PC-3 (cell line): ENCODE measurements around the gene WDR91. TPM values are rescaled to one million over a fixed set of nuclear protein-coding genes. Genes with fewer than 3 reads are reported as not detected.

Experiments used
- ATAC-seq: fragments of 200-7000 bp; cut with Tn5 transposase; 2 replicates; pipeline ENCODE4 v1.9.1; 2020; ENCODE audit warnings: mild to moderate bottlenecking, moderate library complexity
- BruUV-seq: library from RNA; stranded (reverse); fragments of 400-500 nt; replicated peaks from 2 replicates; lab custom pipeline; 2021; lab: Mats Ljungman, UMichigan
- CTCF ChIA-PET: fragments of 300-600 bp; sonication (Branson Sonifier 250); formaldehyde crosslinking; loops from one replicate; lab custom pipeline; 2022; ENCODE audit warnings: antibody characterized with exemption; lab: Charles Lee
- POLR2A ChIA-PET: fragments of 300-600 bp; sonication (Branson Sonifier 250); formaldehyde crosslinking; loops from one replicate; lab custom pipeline; 2022; ENCODE audit warnings: antibody characterized with exemption; ENCODE audit not compliant: unreplicated experiment; lab: Charles Lee
- DNase-seq: peaks from one replicate; pipeline ENCODE4 v3.0.0-alpha.2; 2015
- H2AFZ ChIP-seq: fragments of 300-600 bp; sonication (generic); 2 replicates; pipeline ENCODE4 v1.6.0; 2016; ENCODE audit warnings: antibody characterized with exemption, low read length
- H3F3A ChIP-seq: fragments of 300-600 bp; sonication (generic); one replicate; pipeline ENCODE4 v1.6.0; 2017; ENCODE audit warnings: antibody characterized with exemption, low read length, control low read depth, mild to moderate bottlenecking; ENCODE audit not compliant: unreplicated experiment
- H3K27ac ChIP-seq: fragments of 300-600 bp; sonication (generic); 2 replicates; pipeline ENCODE4 v1.5.1; 2016; ENCODE audit warnings: mild to moderate bottlenecking, low read length
- H3K27me3 ChIP-seq: fragments of 300-600 bp; sonication (generic); 2 replicates; pipeline ENCODE4 v1.6.1; 2016; ENCODE audit warnings: low read length, mixed read lengths
- H3K36me3 ChIP-seq: fragments of 300-600 bp; sonication (generic); 2 replicates; pipeline ENCODE4 v1.6.1; 2016; ENCODE audit warnings: low read depth, mixed run types, low read length, mixed read lengths
- H3K4me1 ChIP-seq: fragments of 300-600 bp; sonication (generic); 2 replicates; pipeline ENCODE4 v1.5.1; 2016; ENCODE audit warnings: low read length; ENCODE audit not compliant: insufficient read depth
- H3K4me2 ChIP-seq: fragments of 300-600 bp; sonication (generic); 2 replicates; pipeline ENCODE4 v1.6.0; 2016; ENCODE audit warnings: low read length
- H3K4me3 ChIP-seq: fragments of 300-600 bp; sonication (generic); 2 replicates; pipeline ENCODE4 v1.5.1; 2016; ENCODE audit warnings: mild to moderate bottlenecking, low read length, mixed read lengths
- H3K79me2 ChIP-seq: fragments of 300-600 bp; sonication (generic); 2 replicates; pipeline ENCODE4 v1.6.1; 2017; ENCODE audit warnings: low read length, mixed read lengths
- H3K9ac ChIP-seq: fragments of 300-600 bp; sonication (generic); 2 replicates; pipeline ENCODE4 v1.6.0; 2016; ENCODE audit warnings: mild to moderate bottlenecking, low read length
- H3K9me2 ChIP-seq: fragments of 300-600 bp; sonication (generic); replicated peaks from 2 replicates; pipeline ENCODE4 v1.6.1; 2016; ENCODE audit warnings: mixed run types, low read length, mixed read lengths
- H3K9me3 ChIP-seq: fragments of 300-600 bp; sonication (generic); 2 replicates; pipeline ENCODE4 v1.6.1; 2016; ENCODE audit warnings: low read length, mixed read lengths
- H4K20me1 ChIP-seq: fragments of 300-600 bp; sonication (generic); 2 replicates; pipeline ENCODE4 v1.6.1; 2016; ENCODE audit warnings: low read length, mixed read lengths
- EZH2 ChIP-seq: fragments of 300-600 bp; sonication (generic); IDR thresholded peaks from one replicate; pipeline ENCODE4 v1.6.1; 2017; ENCODE audit warnings: antibody characterized with exemption, mild to moderate bottlenecking, low read length; ENCODE audit not compliant: unreplicated experiment
- EZH2phosphoT487 ChIP-seq: fragments of 300-600 bp; sonication (generic); IDR thresholded peaks from 2 replicates; pipeline ENCODE4 v1.6.1; 2018; ENCODE audit warnings: mild to moderate bottlenecking, antibody characterized with exemption, low read length, borderline replicate concordance
- intact Hi-C: fragments of 100-400 bp; cut with micrococcal nuclease; formaldehyde crosslinking; loops from 2 replicates; pipeline ENCODE4 v1.9.0; 2023
- total RNA-seq: library from RNA; depleted of rRNA; stranded (reverse); fragments of >200 nt; gene quantifications from 2 replicates; pipeline ENCODE4 v1.2.3, GENCODE V29; 2014
- TF ChIP-seq, protein P1 (sequence below): fragments of 300-600 bp; sonication (generic); conservative IDR thresholded peaks from 2 replicates; pipeline ENCODE4 v1.5.1; 2017; ENCODE audit warnings: antibody characterized with exemption, low read depth, mild to moderate bottlenecking, low read length

Gene WDR91
- total RNA-seq, 1 experiment from 2014 or later, result 12.3 TPM

DNA sequence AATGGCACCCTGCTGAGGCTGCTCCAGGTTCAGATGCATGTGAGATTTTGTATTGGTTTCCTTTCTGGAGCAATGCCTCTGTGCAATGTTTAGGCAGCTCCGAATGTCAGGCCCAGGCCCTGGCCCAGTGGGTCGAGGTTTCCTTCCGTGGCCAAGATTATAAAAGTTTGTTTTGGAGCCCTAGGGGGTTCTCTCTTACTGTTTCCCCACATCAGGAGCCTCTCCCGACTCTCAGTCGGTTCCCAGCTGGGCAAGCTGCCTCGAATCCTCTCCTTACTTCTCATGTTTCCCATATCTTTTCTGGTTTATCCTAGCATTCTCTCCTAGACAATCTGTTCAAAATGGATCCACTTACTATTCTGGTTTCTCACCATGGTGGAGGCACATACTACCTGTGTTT is 52.5 kb downstream of the WDR91 start:
- no TSS peak for BruUV-seq
- Histone ChIP-seq H3K4me3 (no peak overlapping the region), H3K9me2 (no peaks in the 10 kb centered on the region), H3F3A (no peaks in the 10 kb centered on the region), H4K20me1 (no peaks in the 10 kb centered on the region), H3K9ac (no peak overlapping the region), H3K27ac (no peak overlapping the region), H3K79me2 (no peaks in the 10 kb centered on the region), H3K4me2 (no peak overlapping the region), H2AFZ (no peak overlapping the region), H3K4me1 (no peaks in the 10 kb centered on the region), H3K9me3 (peaks cover 5% of the 10 kb centered on the region; the same call in 1 of the 2 replicates), H3K27me3 (no peaks in the 10 kb centered on the region), H3K36me3 (no peaks in the 10 kb centered on the region; the same call in 1 of the 2 replicates)
- intact Hi-C loops, result no loop called here
- TF ChIP-seq, protein P1, sequence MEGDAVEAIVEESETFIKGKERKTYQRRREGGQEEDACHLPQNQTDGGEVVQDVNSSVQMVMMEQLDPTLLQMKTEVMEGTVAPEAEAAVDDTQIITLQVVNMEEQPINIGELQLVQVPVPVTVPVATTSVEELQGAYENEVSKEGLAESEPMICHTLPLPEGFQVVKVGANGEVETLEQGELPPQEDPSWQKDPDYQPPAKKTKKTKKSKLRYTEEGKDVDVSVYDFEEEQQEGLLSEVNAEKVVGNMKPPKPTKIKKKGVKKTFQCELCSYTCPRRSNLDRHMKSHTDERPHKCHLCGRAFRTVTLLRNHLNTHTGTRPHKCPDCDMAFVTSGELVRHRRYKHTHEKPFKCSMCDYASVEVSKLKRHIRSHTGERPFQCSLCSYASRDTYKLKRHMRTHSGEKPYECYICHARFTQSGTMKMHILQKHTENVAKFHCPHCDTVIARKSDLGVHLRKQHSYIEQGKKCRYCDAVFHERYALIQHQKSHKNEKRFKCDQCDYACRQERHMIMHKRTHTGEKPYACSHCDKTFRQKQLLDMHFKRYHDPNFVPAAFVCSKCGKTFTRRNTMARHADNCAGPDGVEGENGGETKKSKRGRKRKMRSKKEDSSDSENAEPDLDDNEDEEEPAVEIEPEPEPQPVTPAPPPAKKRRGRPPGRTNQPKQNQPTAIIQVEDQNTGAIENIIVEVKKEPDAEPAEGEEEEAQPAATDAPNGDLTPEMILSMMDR, result no peak
- TF ChIP-seq EZH2phosphoT487 (no peak), EZH2 (no peak)
- no peak for ATAC-seq
- no peak for DNase-seq
- ChIA-PET POLR2A (no interaction called here), CTCF (no interaction called here)

DNA sequence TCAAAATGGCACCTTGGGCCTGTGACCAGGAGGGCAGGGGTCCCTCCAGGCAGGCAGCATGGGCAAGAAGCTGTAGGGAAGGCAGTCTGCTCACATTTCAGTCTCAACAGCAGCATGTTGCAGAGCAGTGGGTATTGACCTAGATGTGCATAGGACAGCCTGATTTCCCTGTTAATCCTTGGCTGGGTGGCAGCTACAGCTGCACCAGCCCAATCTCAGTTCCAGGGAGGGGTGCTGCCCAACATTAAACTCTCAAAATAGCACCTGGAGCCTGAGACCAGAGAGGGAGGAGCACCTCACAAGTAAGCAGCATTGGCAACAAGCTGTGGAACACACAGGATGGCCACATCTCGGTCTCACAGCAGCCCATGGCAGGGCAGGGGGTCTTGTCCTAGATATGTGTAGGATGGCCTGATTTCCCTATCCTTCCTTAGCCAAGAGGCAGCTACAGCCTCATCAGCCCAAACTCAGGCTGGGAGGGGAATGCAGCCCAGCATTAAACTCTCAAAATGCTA is 53.1 kb downstream of the WDR91 start:
- Histone ChIP-seq H4K20me1 (no peaks in the 10 kb centered on the region), H3F3A (no peaks in the 10 kb centered on the region), H3K9ac (no peak overlapping the region), H3K27ac (no peak overlapping the region), H3K9me2 (no peaks in the 10 kb centered on the region), H3K4me3 (no peak overlapping the region), H3K79me2 (no peaks in the 10 kb centered on the region), H3K36me3 (no peaks in the 10 kb centered on the region), H3K9me3 (peaks cover 5% of the 10 kb centered on the region; the same call in 1 of the 2 replicates), H3K4me1 (no peaks in the 10 kb centered on the region), H3K27me3 (no peaks in the 10 kb centered on the region), H3K4me2 (no peak overlapping the region), H2AFZ (no peak overlapping the region)
- intact Hi-C loops, result no loop called here
- ChIA-PET POLR2A (no interaction called here), CTCF (no interaction called here)
- ATAC-seq (no peak), DNase-seq (no peak)
- BruUV-seq, result no TSS peak
- TF ChIP-seq EZH2 (no peak), EZH2phosphoT487 (no peak)
- TF ChIP-seq, protein P1, result no peak

DNA sequence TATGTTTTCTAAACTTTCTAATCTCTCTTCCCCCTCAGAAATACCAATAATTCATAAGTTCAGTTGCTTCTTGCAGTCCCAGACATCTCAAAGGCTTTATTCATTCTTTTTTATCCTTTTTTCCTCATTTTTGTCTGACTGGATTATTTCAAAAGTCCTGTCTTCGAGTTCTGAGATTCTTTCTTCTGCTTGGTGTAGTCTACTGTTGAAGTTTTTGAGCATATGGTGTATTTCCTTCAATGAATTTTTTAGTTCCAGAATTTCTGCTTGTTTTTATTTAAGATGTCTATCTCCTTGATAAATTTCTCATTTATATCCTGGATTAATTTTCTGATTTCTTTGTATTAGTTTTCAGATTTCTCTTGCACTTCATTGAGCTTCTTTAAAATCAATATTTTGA is 55.0 kb downstream of the WDR91 start:
- no peak for TF ChIP-seq EZH2
- TF ChIP-seq, protein P1, result no peak
- ChIA-PET CTCF (no interaction called here), POLR2A (no interaction called here)
- Histone ChIP-seq H3K27ac (no peak overlapping the region), H3K4me2 (no peak overlapping the region), H3K9ac (no peak overlapping the region), H3K4me1 (no peaks in the 10 kb centered on the region), H3K79me2 (no peaks in the 10 kb centered on the region), H3F3A (no peaks in the 10 kb centered on the region), H4K20me1 (no peaks in the 10 kb centered on the region), H3K36me3 (no peaks in the 10 kb centered on the region), H3K9me3 (peaks cover 5% of the 10 kb centered on the region; the same call in 1 of the 2 replicates), H3K27me3 (no peaks in the 10 kb centered on the region), H3K4me3 (no peak overlapping the region), H2AFZ (no peak overlapping the region), H3K9me2 (no peaks in the 10 kb centered on the region)
- no peak for DNase-seq
- no peak for ATAC-seq
- intact Hi-C loops, result no loop called here
- BruUV-seq, result no TSS peak
